HG03280 (cell line): Measurements from ENCODE around the gene ENTREP3.

Experiments
- ATAC-seq: cut with Tn5 transposase; IDR thresholded peaks from one replicate; pipeline ENCODE4 v1.9.1; 2021; ENCODE audit warnings: mild to moderate bottlenecking, moderate library complexity; ENCODE audit not compliant: unreplicated experiment

ENTREP3 gene

DNA sequence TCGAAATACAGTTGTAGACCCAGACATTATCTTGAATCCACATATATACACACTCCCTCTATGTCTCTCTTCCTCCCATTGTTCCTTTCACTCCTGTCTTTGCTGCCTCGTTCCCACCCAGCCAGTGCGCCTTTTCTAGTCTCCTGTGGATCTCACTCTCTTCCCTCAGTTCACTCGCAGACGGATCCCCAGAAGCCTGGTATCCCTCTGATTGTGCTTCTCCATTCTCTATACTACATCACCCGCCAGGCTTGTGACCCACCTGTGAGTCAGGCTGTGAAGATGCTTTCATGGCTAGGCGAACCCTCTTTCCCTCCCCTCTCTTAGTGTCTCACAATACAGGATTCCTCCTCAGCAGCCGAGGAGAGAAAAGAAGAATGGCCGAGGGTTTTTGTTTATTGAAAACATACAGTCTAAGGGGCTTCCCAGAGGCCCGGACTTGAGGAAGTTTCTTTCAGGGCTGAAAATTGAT is 23.4 kb upstream of the ENTREP3 start:
- ATAC-seq, result no peak

GRCh38 chr1:155277902-155278688 is 22.8 kb upstream of the ENTREP3 start:
- ATAC-seq, result no peak

GRCh38 chr1:155277070-155277901 is 22.0 kb upstream of the ENTREP3 start, which contains the start of gene HCN3:
Gene HCN3, plus strand, starts transcription at chr1:155277463. Its CDS starts 128 bp downstream, at chr1:155277591.
- ATAC-seq, result peak; percentile 60

DNA sequence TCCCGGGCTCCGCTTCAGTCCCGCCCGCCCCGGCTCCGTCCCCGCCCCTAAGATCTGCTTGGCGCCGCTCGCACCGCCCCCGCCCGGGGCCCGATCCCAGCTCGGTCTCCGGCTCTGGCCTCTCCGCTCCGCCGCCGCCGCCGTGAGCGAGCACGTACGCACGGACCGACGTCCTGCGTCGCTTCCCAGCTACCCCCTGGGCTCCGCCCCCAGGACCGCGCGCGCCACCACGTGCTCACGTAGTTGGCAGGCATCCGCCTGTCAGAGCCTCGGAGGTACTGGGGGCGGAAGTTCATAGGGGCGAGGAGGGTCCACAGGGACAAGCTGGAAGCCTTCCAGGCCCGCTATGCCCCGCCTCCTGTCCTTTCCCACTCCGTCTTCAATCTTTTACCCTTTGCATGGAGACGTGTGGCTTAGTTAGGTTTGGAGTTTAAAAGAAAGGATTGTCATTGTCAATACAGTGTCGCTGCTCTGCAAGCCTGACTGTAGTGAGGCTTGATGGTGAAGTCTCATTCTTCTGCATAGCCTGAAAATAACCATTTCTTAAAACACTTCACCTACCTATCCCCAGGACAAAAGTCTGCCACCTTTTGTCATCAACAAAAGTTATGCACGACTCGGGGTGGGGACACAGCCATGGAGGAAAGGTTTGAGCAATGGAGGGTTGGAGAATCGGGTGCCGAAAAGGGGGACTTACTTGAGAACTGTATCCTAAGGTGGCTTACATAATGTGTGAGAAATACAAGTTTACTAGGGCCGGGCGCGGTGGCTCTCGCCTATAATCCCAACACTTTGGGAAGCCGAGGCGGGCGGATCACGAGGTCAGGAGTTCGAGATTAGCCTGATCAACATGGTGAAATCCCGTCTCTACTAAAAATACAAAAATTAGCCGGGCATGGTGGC is 18.3 kb upstream of the ENTREP3 start, which contains the start of gene CLK2:
CLK2 (minus strand) TSS at position 162 of the 903 bp plus-strand sequence. CDS start 2,527 bp downstream, outside the sequence.
- peak; percentile 83 for ATAC-seq

DNA sequence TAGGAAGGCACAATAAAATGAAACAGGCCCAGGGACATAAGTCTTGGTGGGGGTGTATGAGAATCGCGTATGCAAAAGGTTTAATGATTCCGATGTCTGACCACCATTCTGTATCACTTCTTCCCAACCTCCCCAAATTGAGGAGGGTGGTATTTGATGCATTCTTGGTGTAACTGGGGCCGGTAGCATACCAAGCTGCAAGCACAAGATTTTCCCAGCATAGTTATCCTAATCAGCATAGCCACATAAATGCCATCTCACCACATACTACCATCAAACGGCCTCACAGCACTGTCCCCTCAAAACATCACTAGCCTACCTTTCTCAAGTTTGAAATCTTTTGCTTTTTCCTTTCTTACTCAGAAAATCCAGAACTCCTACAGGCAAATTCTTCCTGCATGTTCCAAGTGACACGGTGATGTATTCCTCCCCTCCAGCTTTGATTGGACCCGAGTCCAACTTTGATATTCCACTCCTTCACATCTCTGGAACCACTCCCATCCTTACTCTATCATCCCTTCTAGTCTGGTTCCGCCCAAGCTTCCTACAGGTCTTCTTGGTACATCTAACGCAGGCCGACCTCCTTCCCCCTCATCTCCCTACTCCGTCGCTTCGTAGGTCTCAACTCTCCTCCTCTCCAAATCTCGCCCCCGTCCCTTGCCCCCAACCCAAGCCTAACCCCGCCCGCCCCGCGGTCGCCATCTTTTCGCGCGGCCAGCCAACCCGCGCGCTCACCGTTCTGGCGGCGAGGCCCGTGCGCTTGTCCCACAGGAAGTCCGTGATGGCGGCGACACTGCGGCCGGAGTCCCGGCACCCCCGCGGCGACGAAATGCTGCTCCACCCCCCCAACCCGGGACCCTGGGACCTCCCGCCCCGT is 17.4 kb upstream of the ENTREP3 start:
- peak; percentile 32 for ATAC-seq

- ATAC-seq, result no peak
Observed at GRCh38 chr1:155269381-155269780, 14.1 kb upstream of the ENTREP3 start.

- no peak for ATAC-seq
Observed at GRCh38 chr1:155268630-155269029, 13.3 kb upstream of the ENTREP3 start.

GRCh38 chr1:155267373-155267772 is 12.1 kb upstream of the ENTREP3 start:
- no peak for ATAC-seq

DNA sequence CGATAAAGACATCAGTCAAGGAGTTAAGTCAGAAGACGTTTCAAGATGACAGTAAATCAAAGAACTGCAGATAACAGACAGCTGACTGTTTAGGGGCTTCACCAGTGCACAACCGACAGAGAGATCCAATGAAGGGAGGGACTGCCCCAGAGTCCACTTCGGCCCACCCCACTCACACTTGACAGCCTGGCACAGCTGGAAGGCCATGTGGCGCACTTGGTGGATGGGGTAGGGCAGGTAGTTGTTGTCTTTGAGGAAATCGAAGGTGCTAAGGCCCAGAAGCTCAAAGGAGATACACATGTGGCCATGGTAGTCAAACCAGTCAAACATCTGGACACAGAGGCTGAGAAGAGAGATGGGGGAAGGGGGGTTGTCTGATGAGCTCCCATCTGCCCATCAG is 11.3 kb upstream of the ENTREP3 start:
- no peak for ATAC-seq

DNA sequence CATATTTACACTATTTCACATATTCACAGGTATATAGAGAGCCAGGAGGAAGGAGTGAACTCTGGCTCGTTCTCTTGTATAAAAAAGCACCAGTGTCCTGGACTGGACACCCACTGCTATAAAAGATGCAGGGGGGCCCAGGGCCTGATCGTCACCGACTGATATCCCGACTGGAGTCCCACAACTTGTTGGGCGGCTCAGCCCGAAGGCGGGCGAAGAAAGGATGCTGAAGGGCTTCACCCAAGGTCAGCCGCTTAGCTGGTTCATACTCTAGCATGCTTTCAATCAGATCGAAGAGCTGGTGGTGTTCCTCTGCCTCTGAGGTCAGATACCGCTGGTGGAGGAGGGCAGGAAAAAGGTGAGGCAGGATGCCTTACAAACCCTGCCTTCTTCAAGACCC is 7.8 kb upstream of the ENTREP3 start:
- ATAC-seq, result no peak

GRCh38 chr1:155261852-155262673 is 6.8 kb upstream of the ENTREP3 start, which contains the start of gene SCAMP3:
Gene SCAMP3, minus strand, starts transcription at chr1:155262360. Its CDS starts 209 bp downstream, at chr1:155262151.
- ATAC-seq, result peak; percentile 95

DNA sequence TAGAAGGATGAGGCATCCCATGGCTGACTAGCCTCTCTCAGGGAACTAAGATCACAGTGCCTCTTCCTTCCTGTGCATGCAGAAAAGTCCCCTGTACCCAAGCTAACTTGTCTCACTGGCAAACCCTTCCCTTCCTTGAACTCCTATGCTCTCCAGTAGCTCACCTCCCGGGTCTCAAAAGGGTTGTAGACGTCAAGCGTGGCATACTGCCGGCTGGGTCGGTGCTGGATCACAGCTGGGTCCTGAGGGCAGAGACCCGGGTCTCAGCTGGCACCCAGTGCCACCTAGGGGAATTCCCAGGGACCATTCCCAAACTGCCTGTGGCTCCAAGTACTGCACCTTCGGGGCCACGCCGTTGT is 6.2 kb upstream of the ENTREP3 start:
- ATAC-seq, result no peak

DNA sequence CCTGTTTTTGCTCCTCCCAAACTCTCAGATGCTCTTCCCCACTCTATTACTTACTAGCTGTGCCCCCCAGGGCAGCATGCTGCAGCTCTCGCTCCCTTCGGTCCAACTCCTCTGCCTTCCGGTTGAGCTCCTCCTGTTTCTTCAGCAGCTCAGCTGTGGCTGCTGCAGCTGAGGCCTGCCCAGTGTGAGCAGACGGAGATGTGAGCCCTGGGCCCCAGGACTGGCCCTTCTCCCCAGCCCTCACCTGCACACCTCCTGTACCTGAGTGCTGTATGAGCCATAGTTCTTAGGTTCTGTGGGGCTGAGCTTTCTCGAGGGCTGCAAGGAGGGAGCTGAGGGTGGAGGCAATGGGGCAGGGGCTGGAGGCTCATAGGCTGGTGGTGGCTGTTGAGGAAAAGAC is 5.0 kb upstream of the ENTREP3 start:
- ATAC-seq, result no peak

DNA sequence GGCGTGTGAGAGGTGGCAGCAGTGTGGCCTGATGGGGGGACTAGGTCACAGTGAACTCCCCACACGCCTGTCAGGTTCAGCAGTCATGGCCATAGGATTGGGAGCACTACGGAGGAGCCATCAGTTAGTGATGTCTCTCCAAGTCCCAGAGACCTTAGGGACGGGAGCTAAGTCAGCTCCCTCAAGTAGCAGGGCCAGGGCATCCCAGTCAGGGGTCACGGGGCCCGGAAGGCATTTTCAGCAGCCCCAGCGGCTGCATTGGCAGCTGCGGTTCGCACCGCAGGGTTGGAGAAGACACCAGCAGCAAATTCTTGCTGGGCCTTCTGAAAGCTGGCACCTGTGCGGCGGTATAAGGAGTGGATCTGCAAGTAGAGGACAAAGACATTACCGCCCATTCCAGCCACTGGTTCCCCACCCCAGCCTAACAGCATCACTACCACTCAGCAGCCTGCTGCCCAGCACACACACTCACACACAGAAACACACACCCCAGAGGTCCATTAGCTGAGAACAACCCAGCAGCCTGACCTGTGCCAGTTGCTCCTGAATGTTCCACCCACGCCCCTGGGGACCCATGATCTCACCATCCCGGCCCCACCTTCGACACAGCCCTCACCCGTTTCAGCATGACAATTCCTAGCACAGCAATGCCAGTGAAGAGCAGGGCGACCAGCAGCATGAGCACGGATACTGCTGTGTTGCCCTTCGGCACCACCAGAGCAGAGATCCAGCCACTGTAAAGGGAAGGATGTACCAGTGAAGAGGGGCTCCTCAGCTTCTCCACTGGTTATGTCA is 972 bp upstream of the ENTREP3 start:
- no peak for ATAC-seq

- ATAC-seq, result no peak
Observed at GRCh38 chr1:155254714-155255242, 505 bp downstream of the ENTREP3 start.

- ATAC-seq, result no peak
Observed at GRCh38 chr1:155254228-155254713, 1.0 kb downstream of the ENTREP3 start.

- ATAC-seq, result no peak
Observed at GRCh38 chr1:155253797-155254196, 1.5 kb downstream of the ENTREP3 start.

DNA sequence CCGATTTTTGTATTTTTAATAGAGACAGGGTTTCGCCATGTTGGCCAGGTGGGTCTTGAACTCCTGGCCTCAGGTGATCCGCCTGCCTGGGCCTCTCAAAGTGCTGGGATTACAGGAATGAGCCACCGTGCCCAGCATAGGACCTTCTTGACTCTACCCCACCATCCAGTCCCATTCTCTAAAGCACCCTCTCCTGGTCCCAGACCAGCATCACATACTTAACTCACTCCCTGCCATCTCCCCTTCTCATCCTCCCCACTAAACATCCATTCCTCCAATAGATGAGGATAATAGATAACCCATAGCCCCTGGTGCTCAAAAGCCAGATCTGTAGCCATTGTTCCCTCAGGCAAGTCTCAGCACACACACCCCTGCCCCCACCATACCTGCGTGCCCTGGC is 2.1 kb downstream of the ENTREP3 start:
- ATAC-seq, result no peak
